Daoy (cell line): Measurements from ENCODE around the gene SLC44A3. TPM values are rescaled to one million over a fixed set of nuclear protein-coding genes. Genes with fewer than 3 reads are reported as not detected.
A peak's percentile ranks its signal among the peaks of the same experiment; 100 is the strongest.

ENCODE experiments used
- DNase-seq: peaks from one replicate; pipeline ENCODE4 v3.0.0-alpha.2; 2015; ENCODE audit warnings: low read depth
- total RNA-seq: library from RNA; depleted of rRNA; stranded (reverse); fragments of >200 nt; shearing (Covaris generic); gene quantifications from 2 replicates; pipeline ENCODE4 v1.2.3, GENCODE V29; 2014

The SLC44A3 gene
- total RNA-seq, 1 experiment from 2014 or later = 0.80 TPM

- DNase-seq = no peak
Observed at GRCh38 chr1:94836891-94837290, 16.7 kb downstream of the SLC44A3 start.

DNA sequence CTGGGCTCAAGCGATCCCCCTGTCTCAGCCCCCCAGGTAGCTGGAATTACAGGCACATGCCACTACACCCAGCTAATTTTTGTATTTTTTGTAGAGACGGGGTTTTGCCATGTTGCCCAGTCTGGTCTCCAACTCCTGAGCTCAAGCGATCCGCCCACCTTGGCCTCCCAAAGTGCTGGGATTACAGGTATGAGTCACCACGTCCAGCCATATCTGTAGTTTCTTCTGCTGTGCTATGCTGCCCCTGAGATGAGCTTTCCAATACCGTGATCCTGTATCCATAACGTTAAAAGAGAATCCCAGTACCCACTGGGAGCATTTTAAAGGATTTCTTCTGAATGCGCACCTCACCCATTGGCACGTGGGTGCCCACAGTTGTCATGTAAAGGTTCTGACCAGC, 20.2 kb downstream of the SLC44A3 start:
- DNase-seq = peak; percentile 51

DNA sequence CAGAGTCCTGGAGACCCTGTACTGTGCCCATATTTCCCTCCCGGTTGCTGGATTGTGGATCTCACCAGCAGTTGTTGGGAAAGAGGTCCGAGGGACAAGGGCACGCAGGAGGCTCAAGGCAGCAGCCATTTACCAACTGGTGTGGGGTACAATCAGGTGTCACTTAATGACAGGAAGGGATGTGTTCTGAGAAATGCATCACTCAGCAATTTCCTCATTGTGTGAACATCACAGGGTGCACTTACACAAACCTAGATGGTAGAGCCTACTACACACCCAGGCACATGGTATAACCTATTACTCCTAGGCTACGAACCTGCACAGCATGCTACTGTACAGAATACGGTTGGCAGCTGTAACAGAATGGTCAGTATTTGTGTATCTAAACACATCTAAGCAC, 20.7 kb downstream of the SLC44A3 start:
- no peak for DNase-seq

GRCh38 chr1:94843430-94843829, 23.3 kb downstream of the SLC44A3 start:
- no peak for DNase-seq

DNA sequence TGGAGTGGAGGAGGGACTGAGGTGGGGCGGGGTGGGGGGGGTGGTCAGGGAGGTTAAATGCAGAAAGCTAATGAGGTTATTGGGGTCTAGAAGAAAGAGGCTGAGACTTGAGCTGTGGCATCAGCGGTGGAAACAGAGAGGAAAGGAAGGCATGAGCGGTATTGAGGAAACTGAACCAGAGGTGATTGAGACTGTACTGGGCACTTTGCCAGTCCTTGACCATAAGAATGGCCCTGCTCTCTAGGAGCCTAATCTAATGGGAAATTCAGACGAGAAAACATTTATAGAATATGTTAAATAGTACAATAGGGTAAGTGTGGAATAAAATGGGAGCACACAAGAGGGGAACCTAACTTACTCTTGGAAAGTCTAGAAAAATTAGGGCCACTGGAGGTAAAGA, 23.7 kb downstream of the SLC44A3 start:
- DNase-seq = no peak

DNA sequence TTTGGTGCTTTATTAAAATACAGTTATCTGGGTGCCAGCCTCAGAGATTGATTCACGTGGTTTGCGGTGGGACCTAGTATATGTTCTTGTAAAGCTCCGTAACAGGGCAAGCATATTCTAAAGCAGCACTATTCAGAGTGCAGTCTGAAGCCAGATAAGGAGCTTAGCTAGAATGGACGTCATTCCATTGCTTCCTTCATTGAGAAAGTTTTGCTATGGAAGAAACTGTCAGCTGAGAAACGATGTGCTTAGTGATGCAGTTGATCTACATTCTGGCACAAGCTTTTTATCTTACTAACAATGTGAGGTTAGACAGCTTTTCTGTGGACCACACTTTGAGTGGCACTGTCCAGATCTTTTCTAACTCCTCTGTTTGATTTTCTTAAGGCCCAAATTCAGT, 26.2 kb downstream of the SLC44A3 start:
- no peak for DNase-seq

DNA sequence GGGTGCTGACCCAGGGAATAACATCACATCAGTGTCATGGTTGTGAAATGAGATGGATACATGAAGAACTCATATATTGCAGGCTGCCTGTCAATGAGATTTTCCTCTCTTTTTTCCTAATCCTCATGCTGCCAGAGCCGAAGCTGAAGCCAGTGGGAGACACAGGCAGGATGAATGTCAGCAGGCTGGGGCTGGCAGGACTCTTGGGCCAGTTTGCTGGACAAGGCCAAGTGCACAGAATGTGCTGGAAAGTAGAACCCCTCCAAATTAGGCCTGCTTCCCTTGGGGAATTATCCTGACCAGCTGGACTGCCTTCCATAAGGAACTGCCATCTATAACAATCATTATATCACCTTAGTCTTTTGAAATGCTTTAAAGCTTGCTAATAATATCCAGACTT, 31.4 kb downstream of the SLC44A3 start:
- DNase-seq = no peak

DNA sequence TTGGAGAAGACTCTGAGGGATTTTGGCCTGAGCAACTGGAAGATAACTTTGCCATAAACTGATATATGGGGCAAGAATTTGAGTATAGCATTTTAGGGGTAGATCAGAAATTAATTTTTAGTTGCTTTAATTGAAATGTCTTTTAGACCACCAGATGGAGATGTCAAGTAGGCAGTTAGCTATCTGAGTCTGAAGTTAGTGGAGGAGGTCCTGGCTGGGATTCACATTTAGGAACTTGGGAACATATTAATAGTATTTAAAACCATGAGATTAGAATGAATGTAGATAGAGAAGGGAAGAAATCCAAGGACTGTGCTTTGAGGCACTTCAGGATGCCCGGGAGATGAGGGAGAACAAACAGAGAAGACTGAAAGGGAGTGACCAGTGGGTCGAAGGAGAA, 32.6 kb downstream of the SLC44A3 start:
- no peak for DNase-seq

DNA sequence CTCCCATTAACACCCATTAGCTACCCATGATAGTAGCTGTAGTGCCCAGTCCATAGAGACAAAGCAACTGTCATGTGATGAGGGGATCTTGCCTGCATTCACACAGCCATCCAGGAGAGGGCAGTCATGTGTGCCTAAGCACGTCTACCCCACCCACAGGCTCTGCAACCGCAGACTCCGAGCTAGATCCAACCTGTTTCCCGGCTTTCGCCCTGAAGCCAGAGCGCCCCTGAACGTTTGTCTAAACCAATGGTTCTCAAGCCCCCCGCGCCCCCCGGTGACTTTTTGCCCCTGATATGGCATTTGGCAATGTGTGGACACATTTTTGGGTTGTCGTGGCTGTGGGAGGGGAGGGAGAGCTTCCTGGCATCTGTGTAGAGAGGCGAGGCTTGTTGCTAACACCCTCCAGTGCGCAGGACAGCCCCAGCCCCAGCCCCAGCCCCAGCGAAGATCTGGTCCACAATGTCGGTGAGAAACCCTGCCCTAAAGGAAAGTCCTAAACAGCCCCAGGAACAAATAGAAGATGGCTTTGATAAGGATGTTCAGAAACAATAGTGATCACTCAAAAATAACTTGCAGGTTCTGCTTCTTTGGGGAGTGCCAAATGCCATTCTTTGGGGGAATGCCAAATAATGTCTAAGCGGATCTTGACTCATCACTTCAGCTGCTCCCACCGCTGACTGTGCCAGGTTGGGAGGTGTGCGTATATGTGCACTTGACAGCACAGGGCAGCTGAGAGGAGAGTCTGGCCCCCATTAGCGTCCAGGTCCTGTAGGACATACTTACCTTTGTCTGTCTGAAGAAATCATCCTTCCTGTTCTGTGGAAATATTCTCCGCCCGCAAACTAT, 34.5 kb downstream of the SLC44A3 start:
- DNase-seq = peak; percentile 97

GRCh38 chr1:94855307-94855700, 35.1 kb downstream of the SLC44A3 start:
- peak; percentile 76 for DNase-seq

DNA sequence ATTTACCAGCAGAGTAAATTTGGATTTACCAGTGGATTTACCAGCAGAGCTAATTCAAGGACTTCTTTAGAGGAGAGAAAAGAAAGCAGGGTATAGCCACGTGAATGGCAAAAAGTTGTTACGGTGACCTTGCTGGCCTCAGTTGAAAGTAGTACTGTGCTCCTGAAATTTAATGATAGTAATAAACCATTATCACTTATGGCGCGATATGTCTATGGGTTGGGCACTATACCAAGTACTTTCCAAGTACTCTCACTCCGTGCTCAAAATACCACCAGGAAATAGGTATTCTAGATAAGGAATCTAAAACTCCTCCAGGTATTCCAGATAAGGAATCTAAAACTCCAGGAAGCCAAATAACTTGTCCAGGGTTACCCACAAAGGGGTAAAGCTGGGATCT, 35.8 kb downstream of the SLC44A3 start:
- no peak for DNase-seq

DNA sequence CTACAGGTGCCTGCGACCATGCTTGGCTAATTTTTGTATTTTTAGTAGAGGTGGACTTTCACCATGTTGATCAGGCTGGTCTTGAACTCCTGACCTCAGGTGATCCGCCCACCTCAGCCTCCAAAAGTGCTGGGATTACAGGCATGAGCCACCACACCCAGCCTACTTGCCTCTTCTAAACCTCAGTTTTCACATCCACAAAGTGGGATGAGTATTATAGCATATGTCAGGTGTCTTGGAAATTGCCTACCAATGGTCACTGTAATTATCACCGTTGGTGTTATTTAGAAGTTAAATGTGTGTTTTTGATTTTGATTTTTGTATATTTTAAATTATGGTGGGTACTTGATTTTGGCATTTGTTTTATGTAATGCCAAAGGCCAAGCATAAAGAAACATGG, 36.7 kb downstream of the SLC44A3 start:
- no peak for DNase-seq

- peak; percentile 53 for DNase-seq
Observed at GRCh38 chr1:94858276-94858675, 38.1 kb downstream of the SLC44A3 start.

DNA sequence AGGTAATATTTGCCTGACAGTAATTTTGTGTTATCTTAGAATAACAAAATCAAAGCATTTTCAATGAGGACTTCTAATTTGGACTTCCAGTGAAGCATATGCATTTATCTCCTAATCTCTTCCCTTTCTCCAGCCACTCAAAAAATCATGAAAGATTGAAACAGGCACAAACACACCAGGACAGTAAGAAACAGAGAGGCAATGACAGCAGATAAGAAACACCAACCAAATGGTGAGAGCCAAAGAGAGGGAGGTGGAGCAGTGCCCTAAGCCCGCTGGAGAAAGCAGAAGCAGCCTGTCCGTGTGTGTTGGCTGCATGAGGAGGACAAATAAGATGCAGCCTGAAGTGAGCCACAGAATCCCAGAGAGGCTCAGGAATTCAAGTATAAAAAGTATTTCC, 39.0 kb downstream of the SLC44A3 start:
- no peak for DNase-seq

DNA sequence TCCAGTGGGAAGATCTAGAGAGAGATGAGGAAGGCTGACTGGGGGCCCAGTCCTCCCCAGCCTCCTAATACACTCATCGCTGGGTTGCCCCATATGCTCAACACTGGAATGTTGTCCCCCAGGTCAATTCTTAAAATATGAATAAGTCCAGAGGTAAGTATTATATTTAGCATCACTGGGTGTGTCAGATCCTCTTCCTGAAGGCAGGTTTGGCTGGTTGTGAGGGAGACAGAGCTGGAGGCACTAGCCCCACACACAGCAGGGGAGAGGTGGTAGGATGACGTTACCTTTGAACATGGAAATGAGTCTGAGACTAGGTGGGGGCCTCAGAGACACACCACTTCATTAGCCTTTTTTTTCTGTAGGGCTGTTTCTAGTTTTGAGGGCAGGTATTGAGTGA, 42.6 kb downstream of the SLC44A3 start:
- peak; percentile 39 for DNase-seq

DNA sequence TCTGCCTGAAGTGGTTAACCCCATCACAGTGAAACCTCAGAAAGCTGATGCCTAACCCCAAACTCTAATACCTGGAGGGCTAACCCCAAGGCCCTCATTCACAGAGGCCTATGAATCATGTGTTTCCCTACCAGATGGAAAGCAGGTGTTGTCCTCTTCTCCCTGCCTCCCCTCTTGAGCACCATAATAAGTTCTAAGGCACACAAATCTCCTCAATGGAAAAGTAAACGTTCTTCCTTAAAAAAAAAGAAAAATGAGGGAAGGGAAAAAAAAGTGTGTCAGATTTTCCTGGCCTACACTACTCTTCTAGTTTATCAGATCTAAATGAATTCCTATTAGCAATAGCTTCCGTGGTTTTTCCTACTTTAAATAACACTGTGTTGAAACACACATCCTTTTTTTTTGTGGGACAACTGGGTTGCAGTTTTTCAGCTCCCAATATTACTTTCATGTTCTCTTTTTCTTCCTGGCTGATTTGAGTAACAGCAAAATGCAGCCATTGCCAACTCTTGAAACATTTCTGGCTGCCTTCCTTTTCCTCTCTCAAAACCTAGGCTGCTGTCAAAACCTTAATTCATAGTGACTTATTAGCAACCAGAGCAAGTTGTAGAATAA, 43.2 kb downstream of the SLC44A3 start:
- DNase-seq = peak; percentile 45

- DNase-seq = peak; percentile 92
Observed at GRCh38 chr1:94863919-94864318, 43.8 kb downstream of the SLC44A3 start.

DNA sequence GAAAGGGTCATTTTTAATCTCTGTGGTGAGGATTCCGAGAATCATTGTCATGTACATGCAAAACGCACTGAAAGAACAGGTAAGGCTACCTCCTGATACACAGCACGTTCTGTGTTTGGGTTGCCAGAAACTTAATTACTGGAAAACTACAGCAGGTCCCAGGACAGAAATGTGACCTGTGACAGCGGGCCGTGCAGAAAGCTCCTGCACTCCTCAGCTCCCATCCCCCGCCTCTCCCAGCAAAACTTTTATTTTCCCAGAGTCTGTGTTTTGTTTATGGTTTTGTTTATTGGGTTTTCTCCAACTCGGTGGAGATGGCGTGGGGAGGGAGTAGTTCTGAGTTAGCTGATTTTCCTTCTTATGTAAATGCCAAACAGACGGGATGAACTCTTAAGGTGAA, 44.7 kb downstream of the SLC44A3 start:
- no peak for DNase-seq

- DNase-seq = peak; percentile 59
Observed at GRCh38 chr1:94865360-94865759, 45.2 kb downstream of the SLC44A3 start.

GRCh38 chr1:94866164-94866807, 46.1 kb downstream of the SLC44A3 start:
- peak; percentile 48 for DNase-seq

GRCh38 chr1:94871031-94871430, 50.9 kb downstream of the SLC44A3 start:
- no peak for DNase-seq

DNA sequence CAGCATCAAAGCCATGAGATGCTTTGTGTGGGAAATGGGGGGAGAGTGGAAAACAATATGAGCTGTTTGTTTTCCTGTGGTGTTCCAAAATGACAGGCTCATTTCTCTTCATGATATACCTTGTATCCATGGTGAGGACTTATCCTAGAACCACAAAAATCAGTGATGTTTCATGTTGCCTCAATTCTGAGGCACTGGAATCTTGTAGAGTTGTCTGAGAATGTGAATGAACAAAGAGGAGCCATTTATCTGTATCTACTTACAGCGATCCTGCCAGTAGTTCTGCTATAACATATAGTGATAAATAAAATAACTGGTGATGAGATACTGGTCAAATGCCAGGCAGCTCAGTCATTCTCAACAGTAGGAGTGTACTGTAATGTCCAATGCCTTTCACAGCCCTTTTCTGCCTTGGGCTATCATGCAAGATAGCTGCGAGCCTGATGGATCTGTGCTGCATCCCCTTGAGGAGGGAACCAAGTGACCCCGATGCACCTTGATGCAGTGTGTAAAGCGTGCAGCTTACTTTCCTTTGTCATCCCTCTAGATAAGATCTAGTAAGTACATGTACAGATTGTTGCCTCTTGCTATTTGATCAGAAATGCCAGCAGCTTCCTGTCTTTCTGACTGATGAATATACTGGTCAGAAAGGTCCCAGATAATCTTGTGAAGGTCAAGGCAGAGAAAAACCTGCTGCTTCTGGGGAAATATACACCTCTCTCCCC, 52.8 kb downstream of the SLC44A3 start:
- DNase-seq = no peak
